GM21723 (cell line): ENCODE data around the gene SLC25A3.
"Not testable (repeated sequence)": the region's sequence is repeated elsewhere in the genome, so short reads cannot be mapped to it uniquely, and the experiment has no call there.

Experiments used
- ATAC-seq: cut with Tn5 transposase; IDR thresholded peaks from one replicate; pipeline ENCODE4 v1.9.1; 2021; ENCODE audit warnings: mild to moderate bottlenecking, moderate library complexity; ENCODE audit not compliant: unreplicated experiment

Gene SLC25A3

GRCh38 chr12:98594050-98594835 lies 757 bp downstream of the SLC25A3 start:
- ATAC-seq, result peak; percentile 9

- no peak for ATAC-seq
These were observed 1.9 kb downstream of the SLC25A3 start for GRCh38 chr12:98595243-98595988.

- not testable (repeated sequence) for ATAC-seq
These were observed 3.8 kb downstream of the SLC25A3 start for GRCh38 chr12:98597313-98597712.

- ATAC-seq, result no peak
These were observed 8.4 kb downstream of the SLC25A3 start for GRCh38 chr12:98601924-98602323.

- no peak for ATAC-seq
These were observed 13.0 kb downstream of the SLC25A3 start for GRCh38 chr12:98606359-98606988.

- ATAC-seq, result no peak
These were observed 17.1 kb downstream of the SLC25A3 start for GRCh38 chr12:98610596-98610995.

- ATAC-seq, result peak; percentile 84
These were observed 19.3 kb downstream of the SLC25A3 start for GRCh38 chr12:98612696-98613334.

GRCh38 chr12:98618952-98619351 lies 25.5 kb downstream of the SLC25A3 start:
- ATAC-seq, result no peak

- peak; percentile 86 for ATAC-seq
These were observed 42.3 kb downstream of the SLC25A3 start for GRCh38 chr12:98635657-98636323.

GRCh38 chr12:98637068-98637467 lies 43.6 kb downstream of the SLC25A3 start:
- ATAC-seq, result no peak

GRCh38 chr12:98638009-98638408 lies 44.5 kb downstream of the SLC25A3 start:
- no peak for ATAC-seq

GRCh38 chr12:98639491-98639890 lies 46.0 kb downstream of the SLC25A3 start:
- no peak for ATAC-seq

- not testable (repeated sequence) for ATAC-seq
These were observed 49.3 kb downstream of the SLC25A3 start for GRCh38 chr12:98642801-98643200.

GRCh38 chr12:98644433-98644711 lies 50.9 kb downstream of the SLC25A3 start:
- ATAC-seq, result peak; percentile 24

- peak; percentile 89 for ATAC-seq
These were observed 51.5 kb downstream of the SLC25A3 start, which contains the start of the genes APAF1 and IKBIP for GRCh38 chr12:98644712-98645571. Gene APAF1, plus strand, starts transcription at chr12:98645290. Its CDS starts 3,070 bp downstream, at chr12:98648360. Gene IKBIP, minus strand, starts transcription at chr12:98644788. Its CDS starts 87 bp downstream, at chr12:98644701.

GRCh38 chr12:98645572-98646067 lies 52.1 kb downstream of the SLC25A3 start:
- ATAC-seq, result peak; percentile 2

GRCh38 chr12:98646294-98647090 lies 53.0 kb downstream of the SLC25A3 start:
- no peak for ATAC-seq

- no peak for ATAC-seq
These were observed 57.8 kb downstream of the SLC25A3 start for GRCh38 chr12:98651328-98651727.
